Measurements from ENCODE around the gene RPTOR.
A peak's percentile ranks its signal among the peaks of the same experiment; 100 is the strongest.

Gene RPTOR

DNA sequence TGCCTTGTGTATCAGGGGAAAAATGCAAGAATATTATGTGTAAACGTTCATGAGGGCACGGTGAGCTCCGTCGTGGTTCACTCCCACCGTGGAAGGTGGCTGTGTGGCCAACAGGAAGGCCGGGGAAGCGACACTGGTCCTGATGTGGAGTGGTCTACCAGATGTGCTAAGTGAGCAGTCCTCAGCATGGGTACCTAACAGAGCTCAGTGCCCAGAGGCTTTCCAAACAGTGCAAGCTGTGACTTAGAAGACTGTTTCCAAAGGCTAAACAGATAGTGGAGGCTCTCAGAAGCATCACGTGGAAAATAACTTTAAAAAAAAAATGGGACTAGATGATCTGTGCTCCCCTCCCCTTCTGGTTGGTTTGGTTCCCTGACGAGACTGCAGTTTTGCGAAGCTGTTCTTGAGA is 247.7 kb downstream of the RPTOR start:
- Histone ChIP-seq H3K27me3 (ENCODE audit: insufficient read depth, low read length, poor library complexity) (no peaks in the 10 kb centered on the region), H4K20me1 (ENCODE audit: insufficient read depth, low read length) (no peaks in the 10 kb centered on the region), H3K36me3 (ENCODE audit: insufficient read depth, low read length) (peaks cover 37% of the 10 kb centered on the region), H3K27ac (ENCODE audit: low read length) (peak overlapping the region; percentile 96), H3K9ac (ENCODE audit: low read depth, low read length) (no peak overlapping the region), H3K4me2 (ENCODE audit: insufficient read depth, low read length) (no peak overlapping the region), H3K79me2 (ENCODE audit: insufficient read depth, low read length) (peaks cover 28% of the 10 kb centered on the region), H3K4me3 (ENCODE audit: low read depth in 1 of 2, low read length in 2 of 2) (no peak overlapping the region), H3K4me1 (ENCODE audit: insufficient read depth, low read length) (peaks cover 53% of the 10 kb centered on the region), H3K9me3 (ENCODE audit: insufficient read depth, low read length, severe bottlenecking) (peaks cover 2% of the 10 kb centered on the region), H2AFZ (ENCODE audit: low read depth, low read length) (no peak overlapping the region)
- ATAC-seq (ENCODE audit: insufficient read depth, low read depth) (no peak), DNase-seq (no peak)
- no peak for TF ChIP-seq EZH2 (IDR thresholded peaks at IDR 0.05; ENCODE audit: borderline replicate concordance, low read depth, low read length, severe bottlenecking)
- TF ChIP-seq, protein P1, sequence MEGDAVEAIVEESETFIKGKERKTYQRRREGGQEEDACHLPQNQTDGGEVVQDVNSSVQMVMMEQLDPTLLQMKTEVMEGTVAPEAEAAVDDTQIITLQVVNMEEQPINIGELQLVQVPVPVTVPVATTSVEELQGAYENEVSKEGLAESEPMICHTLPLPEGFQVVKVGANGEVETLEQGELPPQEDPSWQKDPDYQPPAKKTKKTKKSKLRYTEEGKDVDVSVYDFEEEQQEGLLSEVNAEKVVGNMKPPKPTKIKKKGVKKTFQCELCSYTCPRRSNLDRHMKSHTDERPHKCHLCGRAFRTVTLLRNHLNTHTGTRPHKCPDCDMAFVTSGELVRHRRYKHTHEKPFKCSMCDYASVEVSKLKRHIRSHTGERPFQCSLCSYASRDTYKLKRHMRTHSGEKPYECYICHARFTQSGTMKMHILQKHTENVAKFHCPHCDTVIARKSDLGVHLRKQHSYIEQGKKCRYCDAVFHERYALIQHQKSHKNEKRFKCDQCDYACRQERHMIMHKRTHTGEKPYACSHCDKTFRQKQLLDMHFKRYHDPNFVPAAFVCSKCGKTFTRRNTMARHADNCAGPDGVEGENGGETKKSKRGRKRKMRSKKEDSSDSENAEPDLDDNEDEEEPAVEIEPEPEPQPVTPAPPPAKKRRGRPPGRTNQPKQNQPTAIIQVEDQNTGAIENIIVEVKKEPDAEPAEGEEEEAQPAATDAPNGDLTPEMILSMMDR (IDR thresholded peaks at IDR 0.05; ENCODE audit: borderline replicate concordance, extremely low read depth, low read length, poor library complexity, severe bottlenecking), result no peak

DNA sequence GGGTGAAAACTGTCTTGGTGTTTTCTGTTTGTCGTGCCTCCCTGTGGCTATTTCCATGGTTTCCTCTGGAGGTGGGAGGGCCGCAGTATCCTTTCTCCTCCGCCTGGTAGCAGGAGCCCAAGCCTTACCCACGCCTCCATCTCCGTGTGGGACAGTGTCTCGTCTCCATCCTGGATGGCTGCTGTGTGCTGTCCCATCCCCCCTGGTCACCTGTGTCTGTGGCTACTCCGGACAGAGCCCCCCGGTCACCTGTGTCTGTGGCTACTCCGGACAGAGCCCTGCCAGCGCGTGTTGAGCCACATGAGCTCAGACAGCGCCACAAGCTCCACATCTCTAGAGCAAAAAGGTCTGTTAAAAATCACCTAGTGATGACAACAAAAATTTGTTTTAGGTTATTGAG is 248.8 kb downstream of the RPTOR start:
- Histone ChIP-seq H3K9ac (ENCODE audit: low read depth, low read length) (no peak overlapping the region), H3K4me1 (ENCODE audit: insufficient read depth, low read length) (peaks cover 43% of the 10 kb centered on the region), H3K9me3 (ENCODE audit: insufficient read depth, low read length, severe bottlenecking) (no peaks in the 10 kb centered on the region), H4K20me1 (ENCODE audit: insufficient read depth, low read length) (no peaks in the 10 kb centered on the region), H3K4me2 (ENCODE audit: insufficient read depth, low read length) (no peak overlapping the region), H3K27ac (ENCODE audit: low read length) (0 out of 2 replicates have a peak overlapping the region, but pooled peaks have one; percentile 0), H3K36me3 (ENCODE audit: insufficient read depth, low read length) (peaks cover 46% of the 10 kb centered on the region), H3K79me2 (ENCODE audit: insufficient read depth, low read length) (peaks cover 24% of the 10 kb centered on the region), H2AFZ (ENCODE audit: low read depth, low read length) (no peak overlapping the region), H3K27me3 (ENCODE audit: insufficient read depth, low read length, poor library complexity) (no peaks in the 10 kb centered on the region), H3K4me3 (ENCODE audit: low read depth in 1 of 2, low read length in 2 of 2) (no peak overlapping the region)
- DNase-seq (no peak), ATAC-seq (ENCODE audit: insufficient read depth, low read depth) (no peak)
- TF ChIP-seq, protein P1 (IDR thresholded peaks at IDR 0.05; ENCODE audit: borderline replicate concordance, extremely low read depth, low read length, poor library complexity, severe bottlenecking), result no peak
- TF ChIP-seq EZH2 (IDR thresholded peaks at IDR 0.05; ENCODE audit: borderline replicate concordance, low read depth, low read length, severe bottlenecking), result no peak

DNA sequence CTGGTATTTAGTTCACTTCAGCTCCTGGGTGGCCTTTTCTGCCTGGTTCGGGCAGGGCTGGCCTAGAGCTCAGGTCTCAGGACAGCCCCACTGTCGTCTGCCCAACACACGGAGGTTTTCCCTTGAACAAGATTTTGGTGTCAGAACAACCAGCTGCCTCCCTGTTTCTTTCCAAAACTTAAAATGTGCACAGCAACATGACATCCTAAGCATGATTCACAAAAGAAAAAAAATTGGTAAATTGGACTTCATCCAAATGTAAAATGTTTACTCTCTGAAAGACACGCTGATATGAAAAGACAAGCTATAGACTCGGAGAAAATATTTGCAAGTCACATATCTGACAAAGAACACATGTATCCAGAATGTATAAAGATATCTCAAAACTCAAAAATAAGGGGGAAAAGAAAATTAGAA is 249.2 kb downstream of the RPTOR start:
- Histone ChIP-seq H4K20me1 (ENCODE audit: insufficient read depth, low read length) (no peaks in the 10 kb centered on the region), H3K27me3 (ENCODE audit: insufficient read depth, low read length, poor library complexity) (no peaks in the 10 kb centered on the region), H3K9ac (ENCODE audit: low read depth, low read length) (no peak overlapping the region), H2AFZ (ENCODE audit: low read depth, low read length) (no peak overlapping the region), H3K4me3 (ENCODE audit: low read depth in 1 of 2, low read length in 2 of 2) (no peak overlapping the region), H3K4me1 (ENCODE audit: insufficient read depth, low read length) (peaks cover 38% of the 10 kb centered on the region), H3K27ac (ENCODE audit: low read length) (peak overlapping the region; percentile 0; the same call in 1 of the 2 replicates), H3K4me2 (ENCODE audit: insufficient read depth, low read length) (no peak overlapping the region), H3K79me2 (ENCODE audit: insufficient read depth, low read length) (peaks cover 19% of the 10 kb centered on the region), H3K9me3 (ENCODE audit: insufficient read depth, low read length, severe bottlenecking) (no peaks in the 10 kb centered on the region), H3K36me3 (ENCODE audit: insufficient read depth, low read length) (peaks cover 46% of the 10 kb centered on the region)
- ATAC-seq (ENCODE audit: insufficient read depth, low read depth) (no peak), DNase-seq (no peak)
- TF ChIP-seq, protein P1 (IDR thresholded peaks at IDR 0.05; ENCODE audit: borderline replicate concordance, extremely low read depth, low read length, poor library complexity, severe bottlenecking), result no peak
- TF ChIP-seq EZH2 (IDR thresholded peaks at IDR 0.05; ENCODE audit: borderline replicate concordance, low read depth, low read length, severe bottlenecking), result no peak
